Neural cell (in vitro differentiated cells): ENCODE measurements around the gene HOXA7.

Source experiments
- EP300 ChIP-seq: fragments of 450-650 bp; conservative IDR thresholded peaks from 2 replicates; pipeline ENCODE4 v1.6.1; 2014; ENCODE audit warnings: antibody characterized with exemption, mild to moderate bottlenecking, moderate library complexity; ENCODE audit not compliant: poor library complexity, severe bottlenecking
- EZH2 ChIP-seq: fragments of 200-600, 300-800 bp; shearing (Covaris generic), sonication (generic); IDR thresholded peaks from 2 replicates; pipeline ENCODE4 v1.6.1; 2014; ENCODE audit warnings: antibody characterized with exemption, low read length, borderline replicate concordance, mild to moderate bottlenecking; ENCODE audit not compliant: insufficient read depth, poor library complexity, severe bottlenecking
- MXI1 ChIP-seq: fragments of 450-650 bp; conservative IDR thresholded peaks from 2 replicates; pipeline ENCODE4 v1.6.1; 2014; ENCODE audit warnings: antibody characterized with exemption, mild to moderate bottlenecking; ENCODE audit not compliant: poor library complexity, severe bottlenecking
- RAD21 ChIP-seq: fragments of 450-650 bp; conservative IDR thresholded peaks from 2 replicates; pipeline ENCODE4 v1.6.1; 2014; ENCODE audit warnings: antibody characterized with exemption, mild to moderate bottlenecking, moderate library complexity
- SMC3 ChIP-seq: fragments of 450-650 bp; conservative IDR thresholded peaks from 2 replicates; pipeline ENCODE4 v1.6.1; 2014; ENCODE audit warnings: antibody characterized with exemption, mild to moderate bottlenecking, moderate library complexity; ENCODE audit not compliant: poor library complexity
- TF ChIP-seq, protein P1 (sequence below): fragments of 450-650 bp; IDR thresholded peaks from 2 replicates; pipeline ENCODE4 v1.5.1; 2014; ENCODE audit warnings: antibody characterized with exemption, mild to moderate bottlenecking, moderate library complexity; ENCODE audit not compliant: poor library complexity, severe bottlenecking

DNA sequence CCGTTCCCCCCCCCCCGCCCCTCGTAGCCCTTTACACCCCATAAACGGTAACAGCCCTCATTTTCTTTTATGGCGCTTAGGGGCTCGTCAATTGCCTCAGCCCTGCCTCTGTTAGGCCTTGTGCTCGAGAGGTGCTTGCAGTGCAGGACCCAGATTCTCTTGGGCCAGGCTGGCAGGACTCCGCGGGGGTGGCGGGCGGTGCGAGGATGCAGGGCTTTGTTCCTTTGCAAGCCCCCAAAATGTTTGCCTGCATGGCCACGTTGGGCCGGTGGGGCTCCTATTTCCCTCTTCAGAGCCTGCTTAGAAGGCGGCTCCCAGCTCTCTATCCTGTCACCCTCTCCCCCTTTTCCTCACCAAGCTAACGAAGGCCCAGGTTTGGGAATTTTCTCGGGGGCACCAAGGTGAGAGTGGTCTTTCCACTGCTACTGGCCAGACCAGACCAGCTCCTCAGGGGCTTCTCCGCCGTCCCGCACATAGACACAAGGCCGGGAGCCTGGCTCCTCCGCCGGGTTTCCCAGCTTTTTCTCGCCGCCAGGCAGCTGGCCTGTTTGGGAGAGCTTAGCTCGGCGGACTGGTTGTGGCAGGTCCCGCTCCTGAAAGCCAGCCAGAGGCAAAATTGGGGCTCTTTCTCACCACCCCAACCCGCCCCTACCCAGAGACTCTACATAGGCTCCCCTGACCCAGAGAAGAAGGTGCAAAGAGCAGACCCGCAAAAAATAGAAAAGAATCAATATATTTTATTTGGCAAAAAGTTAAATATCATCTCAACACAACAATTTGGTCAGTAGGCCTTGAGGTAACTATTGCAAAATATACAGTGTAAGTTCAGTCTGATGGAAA, 5.5 kb upstream of the HOXA7 start:
- TF ChIP-seq, protein P1, sequence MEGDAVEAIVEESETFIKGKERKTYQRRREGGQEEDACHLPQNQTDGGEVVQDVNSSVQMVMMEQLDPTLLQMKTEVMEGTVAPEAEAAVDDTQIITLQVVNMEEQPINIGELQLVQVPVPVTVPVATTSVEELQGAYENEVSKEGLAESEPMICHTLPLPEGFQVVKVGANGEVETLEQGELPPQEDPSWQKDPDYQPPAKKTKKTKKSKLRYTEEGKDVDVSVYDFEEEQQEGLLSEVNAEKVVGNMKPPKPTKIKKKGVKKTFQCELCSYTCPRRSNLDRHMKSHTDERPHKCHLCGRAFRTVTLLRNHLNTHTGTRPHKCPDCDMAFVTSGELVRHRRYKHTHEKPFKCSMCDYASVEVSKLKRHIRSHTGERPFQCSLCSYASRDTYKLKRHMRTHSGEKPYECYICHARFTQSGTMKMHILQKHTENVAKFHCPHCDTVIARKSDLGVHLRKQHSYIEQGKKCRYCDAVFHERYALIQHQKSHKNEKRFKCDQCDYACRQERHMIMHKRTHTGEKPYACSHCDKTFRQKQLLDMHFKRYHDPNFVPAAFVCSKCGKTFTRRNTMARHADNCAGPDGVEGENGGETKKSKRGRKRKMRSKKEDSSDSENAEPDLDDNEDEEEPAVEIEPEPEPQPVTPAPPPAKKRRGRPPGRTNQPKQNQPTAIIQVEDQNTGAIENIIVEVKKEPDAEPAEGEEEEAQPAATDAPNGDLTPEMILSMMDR = no peak
- no peak for TF ChIP-seq EZH2
- no peak for TF ChIP-seq EP300
- no peak for TF ChIP-seq RAD21
- no peak for TF ChIP-seq MXI1
- TF ChIP-seq SMC3 = no peak
